Duodenal mucosa (tissue), 2 donors: ENCODE results near the gene ARHGEF16.

Experiments used
- H3K27ac ChIP-seq: one replicate; pipeline ENCODE4 v1.7.0; 2013; ENCODE audit warnings: low read depth, low read length
- H3K27me3 ChIP-seq, 2 donors: one replicate each; pipeline ENCODE4 v1.7.0; 2013; ENCODE audit warnings: low read length in 2 of 2, control low read depth in 1 of 2; ENCODE audit not compliant: insufficient read depth in 2 of 2, control insufficient read depth in 1 of 2
- H3K36me3 ChIP-seq, 2 donors: one replicate each; pipeline ENCODE4 v1.7.0; 2013; ENCODE audit warnings: low read length in 2 of 2, control low read depth in 1 of 2; ENCODE audit not compliant: insufficient read depth in 2 of 2, control insufficient read depth in 1 of 2
- H3K4me1 ChIP-seq, 2 donors: one replicate each; pipeline ENCODE4 v1.7.0; 2013; ENCODE audit warnings: low read length in 2 of 2, control low read depth in 1 of 2; ENCODE audit not compliant: insufficient read depth in 2 of 2, control insufficient read depth in 1 of 2
- H3K4me3 ChIP-seq, 2 donors: one replicate each; pipeline ENCODE4 v1.7.0; 2013; ENCODE audit warnings: low read length in 2 of 2, low read depth in 1 of 2
- H3K9ac ChIP-seq, 2 donors: one replicate each; pipeline ENCODE4 v1.7.0; 2013; ENCODE audit warnings: low read length in 2 of 2, low read depth in 1 of 2
- H3K9me3 ChIP-seq, 2 donors: one replicate each; pipeline ENCODE4 v1.7.0; 2013; ENCODE audit warnings: low read length in 2 of 2, control low read depth in 1 of 2; ENCODE audit not compliant: control insufficient read depth in 1 of 2

ARHGEF16 gene

DNA sequence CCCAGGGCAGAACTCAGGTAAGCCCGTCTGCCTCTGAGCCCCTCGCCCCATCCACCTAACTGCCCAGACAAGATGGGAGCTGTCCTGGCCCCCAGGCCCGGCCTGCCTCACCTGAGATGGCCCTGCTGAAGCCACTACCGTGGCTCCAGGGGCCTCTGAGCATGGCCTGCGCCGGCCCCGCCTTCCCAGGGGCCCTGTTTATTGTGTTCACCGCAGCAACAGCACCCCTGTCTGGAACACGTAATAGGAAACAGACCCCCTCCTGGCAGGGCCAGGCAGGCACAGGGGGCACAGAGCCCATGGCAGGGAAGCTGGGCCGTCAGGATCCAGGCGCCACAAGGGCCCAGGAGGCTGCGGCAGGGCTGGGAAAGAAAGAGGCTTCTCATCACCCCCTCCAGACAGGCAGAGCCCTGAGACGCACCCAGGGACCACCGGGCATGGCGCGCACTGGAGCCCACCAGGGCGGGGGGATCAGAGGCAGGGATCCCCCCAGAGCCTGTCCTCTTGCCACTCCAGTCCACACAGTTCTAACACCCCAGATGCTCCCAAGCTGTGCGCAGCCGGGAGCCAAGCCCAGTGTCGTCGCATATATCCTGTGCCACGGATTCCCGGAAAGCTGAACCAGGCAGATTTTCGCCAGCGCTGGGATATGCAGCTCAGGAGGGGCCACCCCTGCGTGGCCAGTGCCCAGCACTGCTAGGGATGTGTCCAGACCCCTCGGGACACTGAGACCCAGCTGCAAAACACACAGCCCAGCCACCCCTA is 62.6 kb downstream of the ARHGEF16 start:
- no peak overlapping the region for H3K9ac ChIP-seq

DNA sequence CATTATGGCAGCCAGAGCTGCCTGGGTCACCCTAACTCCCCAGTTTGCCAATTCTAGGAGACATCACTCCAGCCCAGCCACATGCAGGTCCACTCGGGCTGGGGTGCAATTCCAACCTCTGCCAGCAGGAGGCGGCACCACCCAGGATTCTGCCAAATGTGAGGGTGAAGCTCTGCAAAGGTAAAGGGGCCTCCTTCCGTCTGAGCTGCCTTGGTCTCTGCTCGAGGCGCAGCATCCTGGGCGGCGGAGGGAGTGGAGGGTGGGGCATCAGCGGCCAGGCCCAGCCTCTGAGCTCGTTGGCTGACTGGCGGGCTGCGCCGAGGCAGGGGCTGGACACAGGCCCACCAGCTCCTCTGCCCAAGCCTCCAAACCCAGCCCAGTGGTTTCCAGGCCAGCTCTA is 63.8 kb downstream of the ARHGEF16 start:
- Histone ChIP-seq H3K27ac (no peak overlapping the region), H3K9me3 (no peaks in the 10 kb centered on the region), H3K4me1 (no peaks in the 10 kb centered on the region), H3K9ac (no peak overlapping the region), H3K4me3 (no peak overlapping the region), H3K36me3 (no peaks in the 10 kb centered on the region), H3K27me3 (no peaks in the 10 kb centered on the region)

More for the DNA sequence above, 62.6 kb downstream of the ARHGEF16 start:
- H3K4me1 ChIP-seq: no peaks in the 10 kb centered on the region
- H3K27me3 ChIP-seq: no peaks in the 10 kb centered on the region
- H3K4me3 ChIP-seq: no peak overlapping the region
- no peaks in the 10 kb centered on the region for H3K36me3 ChIP-seq
- no peaks in the 10 kb centered on the region for H3K9me3 ChIP-seq
- no peak overlapping the region for H3K27ac ChIP-seq

DNA sequence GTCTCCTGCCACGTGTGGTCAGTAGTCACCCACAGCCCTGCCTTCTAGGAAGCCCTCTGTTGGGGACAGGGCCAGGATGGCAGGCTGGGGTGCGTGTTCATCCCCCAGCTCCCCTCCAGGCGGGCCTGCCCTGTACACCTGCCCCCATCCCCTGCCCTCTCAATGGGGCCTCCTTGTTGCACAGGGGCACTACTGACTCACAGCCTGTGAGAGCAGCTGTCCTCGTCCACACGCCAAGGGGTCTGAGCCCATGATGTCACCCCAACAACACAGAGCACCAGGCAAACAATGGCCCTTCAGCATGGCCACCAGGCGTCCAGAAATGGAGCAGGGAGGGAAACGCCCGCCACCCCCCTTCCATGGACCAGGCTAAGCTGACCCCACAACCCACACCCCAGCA is 64.3 kb downstream of the ARHGEF16 start:
- no peak overlapping the region for H3K27ac ChIP-seq
- no peaks in the 10 kb centered on the region for H3K36me3 ChIP-seq
- no peaks in the 10 kb centered on the region for H3K27me3 ChIP-seq
- H3K9me3 ChIP-seq: no peaks in the 10 kb centered on the region
- H3K4me1 ChIP-seq: no peaks in the 10 kb centered on the region
- no peak overlapping the region for H3K9ac ChIP-seq
- H3K4me3 ChIP-seq: no peak overlapping the region

DNA sequence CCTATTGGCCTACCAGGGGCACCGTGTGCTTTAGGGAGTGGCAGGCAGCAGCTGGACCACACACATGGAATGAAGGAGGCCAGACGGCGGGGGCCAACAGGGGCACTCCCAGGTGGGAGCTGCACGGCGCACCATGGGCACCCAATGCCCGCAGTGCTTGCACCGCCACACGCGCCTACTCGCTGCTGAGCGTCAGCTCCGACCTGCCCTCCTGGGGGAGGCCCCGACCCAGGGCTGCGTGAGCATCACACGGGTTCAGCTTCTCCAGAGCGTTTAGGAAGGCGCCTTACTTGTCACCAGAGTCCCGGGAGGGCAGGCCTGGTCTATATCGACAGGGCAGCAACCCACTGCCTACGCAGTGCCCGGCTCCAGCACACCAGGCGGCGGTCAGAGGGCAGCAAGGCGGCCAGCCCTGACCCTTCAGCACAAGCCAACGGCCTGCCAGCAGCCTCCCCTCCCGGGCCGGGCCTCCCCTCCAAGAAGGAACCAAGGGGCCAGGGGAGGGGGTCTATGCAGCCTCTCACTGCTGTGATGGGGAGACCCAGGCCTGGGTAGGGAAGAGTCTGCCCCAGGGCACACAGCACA is 64.9 kb downstream of the ARHGEF16 start:
- no peak overlapping the region for H3K27ac ChIP-seq
- H3K9ac ChIP-seq: no peak overlapping the region
- H3K4me1 ChIP-seq: no peaks in the 10 kb centered on the region
- H3K27me3 ChIP-seq: no peaks in the 10 kb centered on the region
- H3K9me3 ChIP-seq: no peaks in the 10 kb centered on the region
- no peak overlapping the region for H3K4me3 ChIP-seq
- no peaks in the 10 kb centered on the region for H3K36me3 ChIP-seq

DNA sequence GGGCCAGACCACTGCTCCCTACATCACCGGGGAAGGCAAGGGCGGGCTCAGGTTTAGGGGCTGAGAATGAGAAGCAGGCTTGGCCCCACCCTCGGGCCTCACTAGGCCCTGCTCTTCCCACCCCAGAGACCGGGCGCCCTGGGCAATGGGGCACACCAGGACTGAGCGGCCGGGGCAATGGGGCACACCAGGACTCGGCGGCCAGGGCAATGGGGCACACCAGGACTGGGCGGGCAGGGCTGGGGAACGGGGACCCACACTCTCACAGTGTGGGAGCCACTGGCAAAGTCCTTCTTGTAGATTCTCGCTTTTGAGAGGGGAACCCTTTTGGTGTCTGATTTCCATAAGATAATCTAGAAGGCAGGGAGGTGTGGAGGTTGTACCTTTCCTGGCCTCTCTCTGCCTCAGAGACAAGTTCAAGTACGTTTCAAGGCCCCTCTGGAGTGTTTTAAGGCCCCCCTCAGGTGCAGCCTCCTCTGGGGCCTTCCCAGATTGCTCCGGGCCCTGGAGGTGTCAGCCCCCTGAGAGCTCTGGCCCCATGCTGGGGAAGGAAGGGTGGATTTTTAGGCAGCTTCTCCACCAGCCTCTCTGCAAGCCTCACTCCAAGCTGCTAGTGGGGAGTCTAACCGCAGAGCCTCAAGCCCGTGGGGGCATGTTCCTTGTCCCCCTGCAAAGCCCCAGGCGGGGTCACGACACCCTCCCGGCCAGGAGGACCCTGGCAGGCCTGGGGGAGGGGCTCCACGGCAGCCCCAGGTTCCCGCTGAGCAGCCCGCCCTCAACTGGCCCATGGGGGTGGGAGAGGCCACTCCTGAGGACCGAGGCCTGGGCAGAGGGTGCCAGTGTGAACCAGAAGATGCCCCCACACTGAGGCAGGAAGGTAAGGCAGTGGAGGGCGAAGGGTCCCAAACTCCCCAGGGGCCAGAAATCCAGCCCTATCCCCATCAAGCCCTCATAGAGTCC is 66.2 kb downstream of the ARHGEF16 start:
- H3K9me3 ChIP-seq: no peaks in the 10 kb centered on the region
- no peaks in the 10 kb centered on the region for H3K27me3 ChIP-seq
- H3K4me3 ChIP-seq: no peak overlapping the region
- no peak overlapping the region for H3K27ac ChIP-seq
- no peaks in the 10 kb centered on the region for H3K36me3 ChIP-seq
- no peak overlapping the region for H3K9ac ChIP-seq
- no peaks in the 10 kb centered on the region for H3K4me1 ChIP-seq

DNA sequence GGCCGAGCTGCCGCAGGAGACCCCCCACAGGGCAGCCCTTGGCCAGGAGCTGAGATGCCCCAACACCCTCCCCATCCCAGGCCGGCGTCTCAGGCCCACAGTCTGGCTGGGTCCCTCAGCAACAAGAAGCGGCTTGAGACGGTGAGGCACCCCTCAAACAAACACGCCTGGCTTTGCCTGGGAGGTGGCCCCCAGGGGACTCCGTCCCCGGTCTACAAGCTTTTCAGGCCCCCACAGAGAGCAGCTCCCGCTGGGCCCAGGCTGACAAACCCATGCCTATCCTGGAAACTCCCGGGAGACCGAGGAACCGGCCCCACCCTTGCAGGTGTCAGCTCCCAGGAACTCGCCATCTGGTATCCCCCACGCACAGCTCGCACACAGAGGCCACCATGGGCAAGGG is 67.0 kb downstream of the ARHGEF16 start:
- H3K9ac ChIP-seq: no peak overlapping the region
- H3K4me1 ChIP-seq: no peaks in the 10 kb centered on the region

DNA sequence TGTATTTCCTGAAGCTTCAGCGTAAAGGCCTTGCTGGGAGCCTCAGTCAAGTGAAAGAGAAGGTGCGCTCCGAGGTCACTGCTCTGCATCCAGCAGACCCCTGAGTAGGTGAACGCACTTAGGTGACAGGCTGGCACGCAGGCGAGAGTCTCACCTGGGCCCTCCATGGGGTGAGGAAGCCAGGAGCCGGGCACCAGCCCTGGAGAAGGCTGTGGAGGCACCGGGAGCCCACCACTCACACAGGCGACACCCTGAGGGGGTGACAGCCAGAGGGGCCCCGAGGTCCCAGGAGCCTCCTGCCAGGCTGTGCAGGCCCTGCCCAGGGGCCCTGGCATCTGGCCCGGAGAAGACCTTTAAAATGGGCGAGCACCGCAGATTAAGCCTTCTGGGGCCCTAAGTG is 67.6 kb downstream of the ARHGEF16 start:
- Histone ChIP-seq H3K27me3 (no peaks in the 10 kb centered on the region), H3K4me1 (no peaks in the 10 kb centered on the region)

More for the DNA sequence above, 67.0 kb downstream of the ARHGEF16 start:
- no peaks in the 10 kb centered on the region for H3K9me3 ChIP-seq
- H3K27ac ChIP-seq: no peak overlapping the region
- H3K36me3 ChIP-seq: no peaks in the 10 kb centered on the region
- H3K27me3 ChIP-seq: no peaks in the 10 kb centered on the region
- no peak overlapping the region for H3K4me3 ChIP-seq

DNA sequence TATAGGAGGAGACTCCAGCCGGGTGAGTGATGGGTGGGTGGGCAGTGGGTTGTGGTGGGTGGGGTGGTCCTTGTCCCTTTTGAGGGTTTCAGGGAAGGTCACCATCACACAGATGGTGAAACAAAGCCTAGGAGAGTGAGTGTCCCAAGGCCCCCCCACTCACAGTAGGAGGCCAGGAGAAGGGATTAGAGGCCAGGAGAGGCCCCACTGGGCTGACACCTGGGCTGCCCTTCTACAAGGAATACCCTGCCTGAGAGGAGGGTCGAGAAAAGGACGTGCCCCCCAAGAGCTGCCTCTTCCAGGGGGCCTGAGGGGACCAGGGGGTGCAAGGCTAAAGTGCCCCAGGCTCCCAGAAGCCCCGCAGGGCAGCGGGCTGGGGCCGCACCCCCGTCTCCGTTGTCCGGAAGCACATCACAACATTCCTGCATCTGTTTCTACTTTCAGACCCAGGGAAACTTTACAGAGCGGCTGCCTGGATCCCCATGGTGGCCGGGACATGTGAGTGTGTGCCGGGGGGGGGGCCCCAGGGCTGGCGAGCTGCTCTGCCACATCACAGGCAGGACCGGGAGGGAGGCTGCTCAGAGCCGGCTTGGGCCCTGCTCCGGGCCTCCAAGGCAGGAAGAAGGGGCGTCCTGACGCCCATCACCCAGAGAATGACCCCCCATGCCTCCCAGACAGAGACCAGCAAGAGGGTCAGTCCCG is 68.2 kb downstream of the ARHGEF16 start:
- Histone ChIP-seq H3K36me3 (no peaks in the 10 kb centered on the region), H3K9ac (no peak overlapping the region), H3K4me1 (no peaks in the 10 kb centered on the region), H3K27me3 (no peaks in the 10 kb centered on the region), H3K4me3 (no peak overlapping the region), H3K9me3 (no peaks in the 10 kb centered on the region), H3K27ac (no peak overlapping the region)

More for the DNA sequence above, 67.6 kb downstream of the ARHGEF16 start:
- Histone ChIP-seq H3K4me3 (no peak overlapping the region), H3K9ac (no peak overlapping the region), H3K27ac (no peak overlapping the region), H3K9me3 (no peaks in the 10 kb centered on the region), H3K36me3 (no peaks in the 10 kb centered on the region)

DNA sequence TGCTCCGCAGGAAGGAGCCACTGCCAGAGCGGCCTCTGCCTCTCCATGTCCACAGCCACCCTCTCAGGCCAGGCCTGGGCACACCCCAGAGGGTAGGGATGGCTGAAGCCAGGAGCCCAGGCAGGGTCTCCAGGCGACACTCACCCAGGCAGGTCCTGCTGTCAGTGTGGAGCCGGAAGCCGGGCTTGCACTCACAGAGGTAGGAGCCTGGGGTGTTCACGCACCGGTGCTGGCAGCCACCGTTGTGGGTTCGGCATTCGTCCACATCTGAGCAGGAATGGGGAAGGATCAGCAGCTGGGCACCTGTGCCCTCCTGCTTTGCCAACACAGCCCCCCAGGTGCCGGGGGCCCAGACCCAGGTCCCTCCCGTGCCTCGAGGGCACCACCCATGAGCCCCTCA is 69.5 kb downstream of the ARHGEF16 start:
- H3K4me1 ChIP-seq: peaks cover 0 to 3% of the 10 kb centered on the region in 2 donors

More for the DNA sequence above, 69.5 kb downstream of the ARHGEF16 start:
- no peaks in the 10 kb centered on the region for H3K27me3 ChIP-seq
- no peaks in the 10 kb centered on the region for H3K9me3 ChIP-seq
- H3K4me3 ChIP-seq: no peak overlapping the region
- no peak overlapping the region for H3K27ac ChIP-seq
- H3K9ac ChIP-seq: no peak overlapping the region
- H3K36me3 ChIP-seq: no peaks in the 10 kb centered on the region
